Prostate gland (tissue), 2 donors: ENCODE measurements around the gene WASHC2A. TPM values are rescaled to one million over a fixed set of nuclear protein-coding genes. Genes with fewer than 3 reads are reported as not detected.
"Not testable (repeated sequence)": the region's sequence is repeated elsewhere in the genome, so short reads cannot be mapped to it uniquely, and the experiment has no call there.

ENCODE experiments used
- DNase-seq: peaks from one replicate; pipeline ENCODE4 v3.0.0-alpha.2; 2019; ENCODE audit warnings: low spot score
- H3K27ac ChIP-seq, 2 donors: fragments of 200-600 bp; sonication (generic); 2 replicates each; pipeline ENCODE4 v1.5.1; 2017 to 2019
- H3K27me3 ChIP-seq: fragments of 200-600 bp; sonication (generic); replicated peaks from 2 replicates; pipeline ENCODE4 v1.5.1; 2019; ENCODE audit not compliant: insufficient read depth
- H3K36me3 ChIP-seq, 2 donors: fragments of 200-600 bp; sonication (generic); 1 replicate in 1 of 2; 2 replicates in 1 of 2; pipeline versions ENCODE4 v1.5.1 to v1.8.1; 2017 to 2019
- H3K4me1 ChIP-seq: fragments of 200-600 bp; sonication (generic); replicated peaks from 2 replicates; pipeline ENCODE4 v1.5.1; 2019
- H3K4me3 ChIP-seq, 2 donors: fragments of 200-600 bp; sonication (generic); 2 replicates each; pipeline ENCODE4 v1.5.1; 2017 to 2019
- H3K9me3 ChIP-seq: fragments of 200-600 bp; sonication (generic); 2 replicates; pipeline ENCODE4 v1.5.1; 2017
- CTCF ChIP-seq, 4 experiments: fragments of 200-600 bp in 2 of 4; fragments of 450-650 bp in 2 of 4; sonication (generic) in 2 of 4; IDR thresholded peaks; 1 replicate in 3 of 4; 2 replicates in 1 of 4; pipeline ENCODE4 v1.5.1; 2016 to 2019; ENCODE audit warnings: antibody characterized with exemption in 4 of 4, mild to moderate bottlenecking in 2 of 4, moderate library complexity in 2 of 4
- POLR2A ChIP-seq: fragments of 450-650 bp; IDR thresholded peaks from one replicate; pipeline ENCODE4 v1.6.1; 2016; ENCODE audit warnings: antibody characterized with exemption, mild to moderate bottlenecking
- POLR2AphosphoS5 ChIP-seq: sonication (generic); formaldehyde crosslinking; IDR thresholded peaks from one replicate; pipeline ENCODE4 v1.6.1; 2017; ENCODE audit warnings: antibody characterized with exemption
- WGBS: methylation state at CpG from one replicate; pipeline ENCODE4 v1.1.5; 2018; 5-methylcytosine and 5-hydroxymethylcytosine counted together
- intact Hi-C: fragments of 100-400 bp; cut with DNase I; formaldehyde crosslinking; loops from one replicate; pipeline ENCODE4 v1.14.2; 2022
- total RNA-seq, 2 donors: library from RNA; depleted of rRNA; stranded (reverse); fragments of >200 nt; gene quantifications; one replicate each; pipeline ENCODE4 v1.1.0, GENCODE V29; 2016

Gene WASHC2A
- total RNA-seq, 2 donors from 2014 or later: 32.7 to 39.8 TPM

- Histone ChIP-seq H3K27me3 (no peaks in the 10 kb centered on the region), H3K9me3 (no peaks in the 10 kb centered on the region), H3K36me3 (no peaks in the 10 kb centered on the region), H3K4me1 (no peaks in the 10 kb centered on the region), H3K27ac (no peak overlapping the region), H3K4me3 (no peak overlapping the region)
- WGBS: 93% methylated on average over 13 of the region's 13 CpGs
- intact Hi-C loops: no loop called here
- TF ChIP-seq CTCF (IDR thresholded peaks at IDR 0.05) (no peak), POLR2AphosphoS5 (no peak), POLR2A (no peak)
- no peak for DNase-seq
Measured at GRCh38 chr10:50027195-50027594, 40.6 kb upstream of the WASHC2A start.

- TF ChIP-seq POLR2AphosphoS5 (no peak), CTCF (IDR thresholded peaks at IDR 0.05) (no peak), POLR2A (no peak)
- no peaks in the 10 kb centered on the region for H3K9me3 ChIP-seq
- WGBS: 52% methylated on average over 3 of the region's 3 CpGs
Measured at GRCh38 chr10:50033481-50033880, 34.3 kb upstream of the WASHC2A start.

GRCh38 chr10:50035337-50035736 is 32.4 kb upstream of the WASHC2A start:
- intact Hi-C loops: not testable (repeated sequence)
- 41% methylated on average over 4 of the region's 4 CpGs for WGBS

More at GRCh38 chr10:50033481-50033880, 34.3 kb upstream of the WASHC2A start:
- H3K4me3 ChIP-seq: no peak overlapping the region
- no peaks in the 10 kb centered on the region for H3K27me3 ChIP-seq
- no peak for DNase-seq
- no peak overlapping the region for H3K27ac ChIP-seq
- intact Hi-C loops: no loop called here
- no peaks in the 10 kb centered on the region for H3K4me1 ChIP-seq
- no peaks in the 10 kb centered on the region for H3K36me3 ChIP-seq

GRCh38 chr10:50044941-50045664 is 22.7 kb upstream of the WASHC2A start:
- 64% methylated on average over 5 of the region's 5 CpGs for WGBS
- intact Hi-C loops: no loop called here
- H3K36me3 ChIP-seq: no peaks in the 10 kb centered on the region

More at GRCh38 chr10:50035337-50035736, 32.4 kb upstream of the WASHC2A start:
- not testable (repeated sequence) for H3K4me3 ChIP-seq, H3K27ac ChIP-seq, H3K36me3 ChIP-seq, H3K27me3 ChIP-seq, H3K9me3 ChIP-seq, H3K4me1 ChIP-seq, DNase-seq

GRCh38 chr10:50046457-50046856 is 21.3 kb upstream of the WASHC2A start:
- H3K4me1 ChIP-seq, DNase-seq, H3K27me3 ChIP-seq, H3K36me3 ChIP-seq, H3K4me3 ChIP-seq, H3K27ac ChIP-seq, H3K9me3 ChIP-seq, intact Hi-C loops: not testable (repeated sequence)
- WGBS: 78% methylated on average over 9 of the region's 9 CpGs

More at GRCh38 chr10:50044941-50045664, 22.7 kb upstream of the WASHC2A start:
- Histone ChIP-seq H3K27ac (no peak overlapping the region), H3K9me3 (no peaks in the 10 kb centered on the region), H3K27me3 (no peaks in the 10 kb centered on the region), H3K4me3 (no peak overlapping the region), H3K4me1 (no peaks in the 10 kb centered on the region)
- DNase-seq: no peak
- TF ChIP-seq POLR2A (no peak), CTCF (IDR thresholded peaks at IDR 0.05) (no peak), POLR2AphosphoS5 (no peak)

GRCh38 chr10:50047594-50047993 is 20.2 kb upstream of the WASHC2A start:
- DNase-seq, H3K9me3 ChIP-seq, intact Hi-C loops, H3K27ac ChIP-seq, H3K4me3 ChIP-seq, H3K27me3 ChIP-seq, H3K36me3 ChIP-seq, H3K4me1 ChIP-seq: not testable (repeated sequence)
- WGBS: 74% methylated on average over 3 of the region's 5 CpGs

- H3K9me3 ChIP-seq, H3K36me3 ChIP-seq, DNase-seq, H3K4me1 ChIP-seq, intact Hi-C loops, H3K27ac ChIP-seq, H3K27me3 ChIP-seq, H3K4me3 ChIP-seq: not testable (repeated sequence)
- WGBS: 40% methylated on average over 3 of the region's 3 CpGs
Measured at GRCh38 chr10:50051995-50052660, 15.6 kb upstream of the WASHC2A start.

GRCh38 chr10:50052778-50053376 is 14.9 kb upstream of the WASHC2A start:
- H3K36me3 ChIP-seq: not testable (repeated sequence)
- 57% methylated on average over 6 of the region's 6 CpGs for WGBS

More at GRCh38 chr10:50052778-50053376, 14.9 kb upstream of the WASHC2A start:
- H3K27me3 ChIP-seq, H3K4me3 ChIP-seq, H3K27ac ChIP-seq, H3K9me3 ChIP-seq, intact Hi-C loops, DNase-seq, H3K4me1 ChIP-seq: not testable (repeated sequence)
